Measurements from ENCODE around the gene B4GAT1. TPM values are rescaled to one million over a fixed set of nuclear protein-coding genes. Genes with fewer than 3 reads are reported as not detected.
A peak's percentile ranks its signal among the peaks of the same experiment; 100 is the strongest.

B4GAT1 gene
- total RNA-seq, 1 donor from 2014 or later = 40.8 TPM

DNA sequence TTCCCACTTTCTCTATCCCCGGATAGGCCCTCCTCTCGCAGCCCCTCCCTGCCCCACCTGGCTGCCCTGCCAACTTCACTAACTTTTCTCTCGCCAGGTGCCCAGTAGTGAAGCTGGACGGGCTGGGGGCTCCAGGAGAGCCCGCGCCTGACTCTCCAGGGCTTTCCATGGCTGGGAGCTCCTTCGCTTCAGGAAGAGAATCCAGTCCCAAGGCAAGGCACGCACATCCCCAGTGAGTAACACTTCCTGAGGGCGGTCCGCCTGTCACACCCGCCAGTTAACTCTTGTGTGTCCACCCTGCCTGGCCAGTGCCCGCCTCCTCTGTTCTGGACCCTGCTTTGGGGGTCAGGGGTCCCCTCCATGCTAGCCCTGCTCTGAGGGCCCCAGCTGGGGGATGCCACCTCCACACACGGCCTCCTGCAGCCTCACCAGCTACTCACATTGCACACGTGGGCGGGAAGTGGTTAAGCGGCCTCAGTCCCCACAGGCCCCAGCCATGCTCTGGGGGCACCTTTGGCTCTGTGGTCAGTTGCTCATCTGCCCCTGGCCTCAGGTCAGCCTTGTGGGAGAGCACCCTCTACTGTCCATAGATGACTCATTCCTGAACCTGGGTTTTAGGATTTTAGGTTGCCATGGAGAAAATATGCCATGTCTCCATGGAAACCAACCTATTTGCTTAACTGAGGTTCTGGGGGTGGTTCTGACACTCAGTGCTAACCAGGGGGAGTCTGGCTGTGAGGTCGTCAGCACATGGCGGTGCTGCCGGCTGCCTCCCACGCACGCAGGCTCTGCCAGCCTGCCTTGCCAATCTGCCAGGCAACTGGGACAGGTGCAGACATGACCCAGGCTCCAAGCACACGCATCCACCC lies 11.0 kb downstream of the B4GAT1 start, which contains the start of gene RIN1:
TSS of gene RIN1 (minus strand) at position 201 of the 869 bp plus-strand sequence. CDS start at position 169, 32 bp downstream.
- peak; percentile 81 for DNase-seq

DNA sequence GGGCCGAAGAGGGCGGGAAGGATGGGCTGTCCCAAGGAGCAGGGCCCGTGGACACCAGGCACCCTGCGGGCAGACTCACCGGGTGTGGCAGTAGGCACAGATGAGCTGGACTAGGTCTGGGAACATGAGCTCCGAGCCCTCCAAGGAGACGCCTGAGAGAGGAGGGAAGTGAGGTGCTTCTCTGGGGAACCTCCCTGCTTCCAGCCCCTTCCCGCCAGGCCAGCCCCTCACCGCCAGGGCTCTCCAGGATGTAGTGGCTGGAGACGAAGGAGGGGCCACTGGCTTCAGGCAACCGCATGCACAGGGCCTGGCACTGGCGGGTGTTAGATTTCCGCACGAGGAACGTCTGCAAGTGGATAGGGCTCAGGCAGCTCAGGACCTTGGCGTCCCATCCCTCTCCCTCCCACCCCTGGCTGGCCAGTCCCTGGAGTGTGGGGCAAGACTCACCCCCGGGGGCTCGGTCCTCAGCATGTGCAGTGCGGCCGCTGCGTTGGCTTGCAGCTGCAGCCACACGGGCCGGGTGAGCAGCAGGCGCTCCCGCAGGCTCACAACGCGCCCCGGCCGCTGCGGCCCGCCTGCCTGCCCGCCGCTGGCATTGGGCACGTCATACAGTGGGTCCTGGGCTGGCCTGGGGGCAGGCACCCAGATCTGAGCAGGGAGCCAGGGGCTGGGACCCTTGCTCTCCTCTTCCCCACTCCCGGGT lies 11.7 kb downstream of the B4GAT1 start:
- peak; percentile 43 for DNase-seq

DNA sequence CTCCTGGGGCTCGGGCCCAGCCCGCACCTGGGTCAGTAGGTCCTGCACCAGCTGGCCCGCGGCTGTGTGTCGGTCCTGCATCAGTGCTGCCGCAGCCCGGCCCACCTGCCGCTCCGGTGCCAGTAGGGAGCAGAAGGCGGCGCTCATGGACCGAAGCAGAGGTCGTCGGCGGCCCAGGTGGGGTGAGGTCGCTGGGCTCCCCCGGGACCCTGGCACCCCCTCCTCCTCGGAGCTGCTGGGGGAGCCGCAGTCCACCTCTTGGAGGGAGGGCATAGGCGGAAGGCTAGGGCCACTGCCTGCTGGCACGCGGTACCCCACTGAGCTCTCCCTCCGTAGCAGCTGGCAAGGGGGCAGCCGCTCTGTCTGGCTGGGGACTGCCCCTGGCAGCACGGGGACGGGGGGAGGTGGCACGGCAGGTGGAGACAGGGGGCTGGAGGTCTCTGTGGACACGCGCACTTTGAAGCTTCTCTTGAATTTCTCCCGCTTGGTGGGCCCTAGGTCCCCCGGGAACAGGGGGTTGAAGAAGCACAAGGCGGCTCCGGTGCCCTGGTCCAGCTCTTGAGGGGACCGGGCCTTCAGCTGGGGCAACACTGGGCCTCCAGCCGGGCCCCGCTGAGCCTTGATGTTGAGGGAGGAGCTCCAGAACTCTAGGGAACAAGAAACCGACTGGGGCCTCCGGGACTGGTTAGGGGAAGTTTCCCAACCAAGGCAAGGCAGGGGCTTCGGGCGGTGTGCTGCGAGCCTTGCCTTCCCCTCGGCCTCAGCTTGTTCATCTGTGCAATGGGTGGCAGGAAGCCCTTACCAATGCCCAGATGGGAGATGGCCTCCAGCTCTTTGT lies 12.6 kb downstream of the B4GAT1 start:
- no peak for DNase-seq

DNA sequence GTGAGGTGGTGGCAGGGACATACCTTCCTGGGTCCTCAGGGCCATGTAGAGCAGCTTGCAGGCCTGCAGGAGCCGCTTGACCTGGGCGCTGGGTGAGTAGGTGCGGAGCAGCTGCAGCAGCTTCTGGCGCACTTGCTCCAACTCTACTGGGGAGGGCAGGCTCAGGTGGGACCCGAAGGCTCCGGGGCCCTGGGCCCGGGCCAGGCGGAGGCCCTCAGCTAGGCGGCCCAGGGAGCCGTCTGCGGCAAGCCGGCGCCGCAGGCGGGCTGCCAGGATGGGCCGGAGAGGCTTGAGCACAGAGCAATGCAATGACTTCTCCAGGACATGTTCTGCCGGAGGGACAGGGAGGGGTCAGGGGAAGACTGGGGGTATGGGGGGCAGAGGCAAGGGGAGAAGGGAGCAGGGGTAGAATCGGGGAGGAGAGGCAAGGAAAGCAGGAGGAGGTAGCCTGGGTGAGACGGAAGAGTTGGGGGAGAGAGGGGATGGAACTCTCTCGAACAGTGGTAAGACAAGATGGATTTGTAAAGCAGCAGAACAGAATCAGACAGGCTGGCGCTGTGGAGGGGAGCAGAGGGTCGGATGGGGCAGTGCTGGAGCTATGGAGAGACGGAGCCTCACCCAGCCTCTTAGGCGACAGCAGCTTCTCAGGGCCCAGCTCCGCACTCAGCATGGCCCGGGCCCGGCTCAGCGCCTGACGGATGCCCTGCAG lies 13.4 kb downstream of the B4GAT1 start:
- DNase-seq = no peak

DNA sequence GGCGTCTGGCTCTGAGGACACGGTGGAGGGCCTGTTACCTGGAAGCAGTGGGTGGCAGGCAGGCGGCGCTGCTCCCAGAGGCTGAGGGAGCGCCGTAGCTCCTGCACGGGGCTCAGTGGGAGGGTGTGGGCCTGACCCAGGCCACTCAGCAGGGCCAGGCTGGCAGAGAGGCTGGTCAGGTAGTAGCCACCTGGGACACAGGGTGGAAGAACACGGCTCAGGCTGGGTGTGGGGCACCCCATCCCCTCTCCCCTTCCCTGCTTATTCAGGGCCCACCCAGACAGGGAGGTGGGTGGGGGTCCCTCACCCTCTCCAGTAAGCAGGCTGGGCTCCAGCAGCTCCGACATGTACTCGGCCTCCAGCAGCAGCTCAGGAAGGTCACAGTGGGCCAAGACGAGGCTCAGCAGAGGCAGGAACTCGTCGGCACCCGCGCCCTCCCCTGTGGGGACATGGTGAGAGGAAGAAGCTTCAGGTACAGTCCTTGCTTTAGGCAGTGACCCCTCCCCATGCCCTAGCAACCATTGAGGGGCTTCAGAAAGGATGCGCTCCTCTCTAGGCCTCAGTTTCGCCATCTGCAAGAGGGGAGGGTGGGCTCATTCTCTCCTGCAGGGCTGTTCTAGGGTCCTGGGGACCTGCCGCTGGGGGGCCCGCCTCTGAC lies 14.1 kb downstream of the B4GAT1 start:
- DNase-seq = no peak

DNA sequence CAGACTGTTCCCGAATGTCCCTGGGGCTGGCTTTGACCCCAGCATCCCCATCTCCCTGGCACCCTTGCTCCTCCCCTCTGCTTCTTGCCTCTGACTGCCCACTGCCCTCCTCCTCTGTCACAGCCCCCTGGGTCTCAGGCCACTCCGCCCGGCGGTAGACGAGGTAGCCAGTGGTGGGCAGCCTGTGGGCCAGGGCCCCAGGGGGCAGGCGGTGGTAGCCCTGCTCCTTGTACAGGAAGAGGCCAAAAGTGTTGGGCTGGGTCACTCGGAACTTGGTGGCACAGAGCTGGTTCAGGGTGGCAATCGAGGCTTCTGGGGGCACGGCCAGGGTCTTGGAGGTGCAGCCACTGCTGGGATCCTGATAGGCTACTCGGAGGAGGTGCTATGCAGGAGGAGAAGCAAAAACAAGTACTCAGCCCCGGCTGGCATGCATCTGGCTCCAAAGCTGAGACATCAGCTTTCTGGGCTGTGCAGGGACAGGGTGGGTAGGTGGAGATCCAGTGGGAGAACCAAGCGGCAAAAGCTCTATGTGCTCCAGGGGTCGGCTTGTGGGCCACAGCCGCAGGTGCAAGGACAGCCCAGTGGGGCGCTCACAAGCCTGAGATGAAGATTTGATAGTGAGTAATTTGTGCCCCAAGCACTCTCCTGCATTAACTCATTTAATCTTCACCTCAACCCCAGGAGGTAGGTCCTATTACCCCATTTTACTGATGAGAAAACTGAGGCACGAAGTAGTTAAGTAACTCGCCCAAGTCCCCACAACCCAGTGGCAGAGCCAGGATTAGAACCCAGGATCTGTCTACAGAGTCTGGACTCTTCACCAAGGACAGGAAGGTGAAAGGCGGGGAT lies 14.8 kb downstream of the B4GAT1 start:
- no peak for DNase-seq

DNA sequence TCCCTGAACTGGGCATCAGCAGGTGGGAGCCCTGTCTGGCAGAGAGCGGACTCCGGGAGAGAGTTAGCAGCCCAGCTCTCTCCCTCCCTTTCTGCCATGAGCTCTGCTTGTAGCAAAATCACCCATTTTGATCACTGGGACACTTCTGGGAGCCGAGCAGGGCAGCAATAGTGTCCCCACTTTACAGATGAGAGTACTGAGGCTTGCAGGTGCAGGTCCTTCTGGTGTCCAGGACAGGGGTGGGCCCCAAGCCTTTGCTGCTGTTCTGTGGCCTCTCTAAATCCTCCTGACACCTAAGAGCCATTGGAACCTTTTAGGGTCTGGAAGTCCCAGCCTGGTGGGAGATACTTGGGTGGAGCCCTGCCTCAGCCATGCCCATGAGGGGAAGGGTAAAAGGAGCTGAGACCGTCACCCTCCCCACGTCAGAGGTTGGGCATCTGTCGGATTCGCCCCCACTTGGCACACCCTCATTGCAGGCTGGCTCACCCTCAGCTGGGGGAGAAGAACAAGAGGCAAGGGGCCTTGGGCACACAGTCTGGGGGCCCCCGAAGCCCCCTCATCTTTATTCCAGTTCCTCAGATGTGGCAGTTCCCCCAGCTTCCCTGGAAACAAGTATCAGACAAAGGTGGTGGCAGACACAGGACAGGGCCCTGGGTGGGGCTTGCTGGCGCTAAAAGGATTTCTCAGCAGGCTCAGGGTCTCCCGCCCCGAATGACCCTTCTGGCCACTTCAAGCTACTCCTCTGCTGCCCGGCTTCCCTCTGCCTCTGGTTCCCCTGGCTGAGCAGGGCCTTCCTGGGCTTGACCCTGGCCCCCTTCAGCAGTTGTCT lies 15.7 kb downstream of the B4GAT1 start:
- DNase-seq = no peak

DNA sequence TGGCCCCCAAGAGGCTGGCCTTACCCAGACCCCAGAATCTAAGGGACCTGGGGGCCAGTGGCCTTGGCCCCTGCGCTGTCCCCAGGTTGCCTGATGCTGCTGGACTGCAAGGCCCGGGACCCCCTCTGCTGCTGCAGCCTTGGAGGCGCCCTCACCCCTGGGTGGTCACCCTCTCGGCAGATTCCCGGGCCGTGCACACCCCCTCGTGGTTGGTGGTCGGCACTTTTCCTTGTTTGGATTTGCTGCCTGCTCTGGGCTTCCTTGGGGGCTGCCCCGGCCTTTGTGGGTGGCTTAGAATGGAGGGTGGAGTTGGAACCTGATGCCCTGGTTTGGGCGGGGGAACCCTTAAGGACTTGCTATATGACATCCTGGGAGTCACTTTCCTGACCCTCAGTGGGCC lies 16.5 kb downstream of the B4GAT1 start:
- no peak for DNase-seq

DNA sequence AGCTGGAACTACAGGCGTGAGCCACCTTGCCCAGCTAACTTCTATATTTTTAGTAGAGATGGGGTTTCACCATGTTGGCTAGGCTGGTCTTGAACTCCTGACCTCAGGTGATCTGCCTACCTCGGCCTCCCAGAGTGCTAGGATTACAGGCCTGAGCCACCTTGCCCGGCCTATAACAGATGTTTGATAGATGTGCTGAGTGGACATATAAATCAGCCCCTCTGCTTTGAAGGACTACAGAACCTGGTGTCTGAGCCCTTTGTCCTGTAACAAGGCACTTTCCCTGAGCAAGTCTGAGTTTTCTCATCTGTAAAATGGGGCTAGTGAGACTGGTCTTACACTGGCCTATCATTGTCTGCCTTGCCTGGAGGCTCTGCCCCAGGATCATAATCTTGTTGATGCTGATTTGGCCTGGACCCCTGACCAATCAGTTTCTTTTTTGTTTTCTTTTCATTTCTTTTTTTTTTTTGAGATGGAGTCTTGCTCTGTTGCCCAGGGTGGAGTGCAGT lies 18.2 kb downstream of the B4GAT1 start:
- DNase-seq = no peak

DNA sequence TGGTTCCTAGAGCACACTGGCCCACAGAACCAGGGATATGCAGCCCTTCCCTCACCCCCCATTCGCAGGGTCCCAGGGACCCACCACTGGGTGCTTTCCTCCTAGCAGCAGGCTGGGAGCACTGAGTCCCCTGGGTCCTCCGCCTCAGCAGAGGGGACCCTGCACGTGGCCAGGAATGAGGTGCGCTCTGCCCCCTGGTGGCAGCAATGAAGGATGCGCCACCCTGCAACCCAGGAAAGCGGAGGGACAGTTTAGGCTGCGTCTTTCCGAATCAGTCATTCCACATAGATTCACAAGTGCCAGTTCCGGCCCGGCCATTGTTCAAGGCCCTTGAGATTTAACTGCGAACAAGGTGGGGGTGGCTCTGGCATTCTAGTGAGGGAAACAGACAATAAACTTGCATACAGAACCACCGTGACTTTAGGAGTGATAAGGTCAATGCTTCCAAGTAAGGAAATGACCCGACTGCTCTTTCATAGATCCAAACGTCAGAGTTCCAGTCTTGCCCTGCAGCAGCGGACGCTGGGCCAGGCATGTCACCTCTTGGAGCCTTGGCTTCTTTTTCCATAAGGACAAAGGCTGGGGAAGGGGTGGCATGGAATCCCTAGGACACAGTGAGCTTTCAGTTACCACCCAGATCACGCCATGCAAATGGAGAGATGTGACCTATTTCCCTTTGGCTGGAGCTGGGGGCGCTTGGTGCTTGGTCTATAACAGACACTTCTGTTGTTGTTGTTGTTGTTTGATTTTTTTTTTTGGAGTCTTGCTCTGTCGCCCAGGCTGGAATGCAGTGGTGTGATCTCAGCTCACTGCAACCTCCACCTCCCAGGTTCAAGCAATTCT lies 18.9 kb downstream of the B4GAT1 start:
- peak; percentile 84 for DNase-seq

DNA sequence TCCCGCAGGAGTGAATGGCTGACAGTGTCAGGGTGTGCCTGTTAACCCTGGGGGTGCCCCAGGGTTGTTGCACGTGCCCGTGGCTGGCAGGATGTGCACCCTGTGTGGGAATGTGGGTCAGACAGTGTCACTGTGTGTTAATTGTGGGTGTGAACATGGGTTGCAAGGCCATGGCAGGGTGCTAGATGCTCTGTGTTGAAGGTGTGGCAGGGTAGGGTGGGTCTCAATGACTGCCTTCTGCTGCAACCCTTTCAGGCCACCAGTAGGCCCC lies 19.5 kb downstream of the B4GAT1 start:
- DNase-seq = no peak

DNA sequence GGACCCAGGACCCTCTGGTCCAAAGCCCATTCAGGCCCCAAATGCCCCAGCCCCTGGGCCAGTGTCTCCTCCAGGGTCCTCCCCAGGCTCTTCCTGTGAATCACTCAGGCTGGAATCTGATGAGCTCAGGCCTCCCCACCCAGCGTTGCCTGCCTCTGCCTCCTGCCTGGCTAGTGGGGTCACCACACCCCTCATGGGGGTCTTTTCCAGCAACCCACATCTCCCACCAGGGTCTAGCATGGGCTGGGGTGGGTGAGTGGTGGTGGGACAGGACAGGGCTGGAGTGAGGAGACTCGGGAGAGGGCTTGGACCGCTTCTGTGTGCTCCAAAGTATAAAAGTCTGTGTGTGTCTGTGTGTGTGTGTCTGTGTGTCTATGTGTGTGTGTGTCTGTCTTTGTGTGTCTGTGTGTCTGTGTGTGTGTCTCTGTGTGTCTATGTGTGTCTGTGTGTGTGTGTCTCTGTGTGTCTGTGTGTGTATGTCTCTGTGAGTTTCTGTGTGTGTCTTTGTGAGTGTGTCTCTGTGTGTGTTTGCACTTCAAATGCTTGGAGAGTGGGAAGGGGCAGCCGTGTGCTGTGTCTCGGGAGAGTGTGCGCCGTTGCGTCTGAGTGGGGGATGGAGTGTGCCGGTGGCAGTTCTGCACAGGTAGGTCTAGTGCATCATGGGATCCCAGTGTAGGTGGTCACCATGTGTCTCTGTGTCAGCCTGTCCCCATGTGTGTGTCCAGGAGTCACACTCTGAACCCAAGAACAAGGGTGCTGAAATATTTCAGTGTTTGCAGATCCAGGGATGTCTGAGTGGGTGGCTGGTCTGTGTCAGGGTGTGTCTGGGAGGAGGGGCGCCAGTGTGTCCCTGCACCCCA lies 20.0 kb downstream of the B4GAT1 start:
- DNase-seq = no peak

DNA sequence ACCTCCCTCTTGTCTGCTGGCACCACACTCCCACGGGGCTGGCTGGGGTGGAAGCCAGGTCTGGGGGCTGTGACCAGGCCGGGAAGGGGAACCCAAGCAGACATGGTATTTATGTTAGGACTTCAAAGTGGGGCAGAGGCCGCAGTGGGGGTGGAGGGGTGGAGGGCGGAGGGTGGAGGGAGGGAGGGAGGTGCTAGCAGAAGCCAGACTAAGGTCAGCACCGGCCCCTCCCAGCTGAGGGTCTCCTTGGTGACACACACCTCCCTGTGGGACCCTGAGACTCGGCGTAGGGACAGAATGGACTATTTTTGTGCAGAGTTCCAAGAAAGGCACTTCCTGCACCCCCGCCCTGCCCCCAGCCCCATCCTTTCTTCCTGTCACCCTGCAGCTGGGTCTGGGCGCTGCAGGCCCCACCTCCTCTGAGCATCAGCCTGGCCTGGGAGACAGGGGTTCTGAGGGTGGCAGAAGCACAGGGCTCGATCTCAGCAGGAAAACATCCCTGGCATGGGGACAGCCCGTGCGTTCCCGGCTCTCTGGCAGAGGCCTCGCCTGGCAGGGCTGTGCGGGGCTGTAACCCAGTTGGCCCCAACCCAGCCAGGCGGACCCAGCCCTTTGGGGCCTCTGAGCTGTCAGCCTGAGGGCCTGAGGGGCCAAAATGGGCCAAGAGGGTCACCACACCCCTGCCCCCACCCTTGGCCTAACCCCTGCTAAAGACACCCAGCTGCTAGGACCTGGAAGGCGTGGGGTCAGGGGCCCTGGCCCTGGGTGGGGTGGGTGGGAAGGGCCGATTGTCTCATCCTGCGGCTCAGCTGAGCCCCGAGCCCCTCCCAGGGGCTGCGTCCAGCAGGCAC lies 20.9 kb downstream of the B4GAT1 start:
- peak; percentile 33 for DNase-seq

DNA sequence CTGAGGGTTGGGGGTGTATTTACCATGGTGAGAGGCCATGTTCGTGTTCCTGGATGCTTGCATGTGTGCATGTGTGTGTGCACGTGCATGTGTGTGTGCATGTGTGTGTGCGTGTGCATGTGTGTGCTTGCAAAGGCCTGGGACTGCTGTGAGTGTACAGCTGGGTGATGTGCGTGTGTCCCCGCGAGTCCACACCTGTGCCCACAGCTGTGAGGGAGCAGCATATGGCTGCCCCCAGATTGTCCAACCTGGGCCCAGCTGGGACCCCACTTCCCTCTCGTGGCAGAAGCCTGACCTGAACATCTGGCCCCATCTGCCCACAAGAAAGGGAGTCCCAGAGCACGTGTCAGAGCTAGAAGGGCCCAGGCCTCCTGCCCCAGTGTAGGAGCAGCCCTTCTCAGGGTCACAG lies 22.2 kb downstream of the B4GAT1 start:
- no peak for DNase-seq

DNA sequence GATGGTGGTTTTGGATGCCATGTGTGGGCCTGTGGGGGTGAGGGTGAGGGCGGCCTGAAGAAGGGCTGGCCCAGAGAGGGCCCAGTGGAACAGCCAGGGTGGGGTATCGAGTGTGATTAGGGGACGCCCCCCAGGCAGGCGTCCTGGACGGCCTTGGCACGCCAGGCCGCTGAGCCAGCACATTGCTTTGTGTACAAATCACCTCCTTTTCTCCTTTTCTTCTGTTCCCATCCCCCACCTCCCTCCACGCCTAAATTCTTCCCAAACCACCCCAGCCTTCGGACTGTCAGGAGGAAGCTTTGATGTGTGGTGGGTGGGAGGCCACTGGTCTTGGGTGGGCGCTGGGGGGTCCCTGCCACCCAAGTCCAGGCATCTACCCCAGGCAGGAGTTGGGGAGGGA lies 22.8 kb downstream of the B4GAT1 start:
- no peak for DNase-seq

DNA sequence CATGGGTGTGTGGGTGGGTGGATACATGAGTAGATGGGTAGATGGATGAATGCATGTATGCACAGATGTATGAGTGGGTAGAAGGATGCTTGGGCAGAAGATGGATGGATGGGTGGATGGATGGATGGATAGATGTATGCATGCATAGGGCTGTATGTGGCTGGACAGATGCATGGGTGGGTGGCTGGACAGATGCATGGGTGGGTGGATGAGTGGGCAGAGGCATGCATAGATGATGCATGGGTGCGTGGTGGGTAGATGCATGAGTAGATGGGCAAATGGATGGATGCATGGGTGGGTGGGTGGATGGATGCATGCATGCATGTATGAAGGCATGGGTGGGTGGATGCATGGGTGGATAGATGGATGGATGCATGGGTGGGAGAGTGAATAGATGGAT lies 23.7 kb downstream of the B4GAT1 start:
- DNase-seq = no peak
